Spleen (tissue), 11 donors: ENCODE measurements around the gene OOSP3. TPM values are rescaled to one million over a fixed set of nuclear protein-coding genes. Genes with fewer than 3 reads are reported as not detected.

ENCODE experiments used
- DNase-seq: peaks from one replicate; pipeline ENCODE4 v3.0.0-alpha.2; 2020
- H3K27ac ChIP-seq, 8 donors: fragments of 200-600 bp; sonication (generic) in 7 of 8; 1 replicate in 4 of 8; 2 replicates in 4 of 8; pipeline versions ENCODE4 v1.5.0 to v1.8.0; 2016 to 2021; ENCODE audit warnings: inconsistent platforms in 4 of 8, mild to moderate bottlenecking in 4 of 8, moderate library complexity in 1 of 8
- H3K27me3 ChIP-seq, 7 donors: fragments of 200-600 bp; sonication (generic) in 6 of 7; replicated peaks in 1 of 7; 1 replicate in 4 of 7; 2 replicates in 3 of 7; pipeline versions ENCODE4 v1.5.0 to v1.8.0; 2016 to 2021; ENCODE audit warnings: inconsistent platforms in 3 of 7, mild to moderate bottlenecking in 1 of 7
- H3K36me3 ChIP-seq, 6 donors: fragments of 200-600 bp; sonication (generic) in 5 of 6; 1 replicate in 4 of 6; 2 replicates in 2 of 6; pipeline versions ENCODE4 v1.5.0 to v1.8.0; 2016 to 2021; ENCODE audit warnings: inconsistent platforms in 2 of 6
- H3K4me1 ChIP-seq, 6 donors: fragments of 200-600 bp; sonication (generic) in 5 of 6; 1 replicate in 3 of 6; 2 replicates in 3 of 6; pipeline versions ENCODE4 v1.5.0 to v1.8.0; 2016 to 2021; ENCODE audit warnings: inconsistent platforms in 3 of 6
- H3K4me3 ChIP-seq, 8 donors: fragments of 200-600 bp; sonication (generic) in 7 of 8; 1 replicate in 4 of 8; 2 replicates in 4 of 8; pipeline versions ENCODE4 v1.5.0 to v1.8.0; 2016 to 2021; ENCODE audit warnings: inconsistent platforms in 4 of 8, mild to moderate bottlenecking in 4 of 8, moderate library complexity in 2 of 8
- H3K9me3 ChIP-seq, 8 donors: fragments of 200-600 bp; sonication (generic) in 7 of 8; 1 replicate in 4 of 8; 2 replicates in 4 of 8; pipeline versions ENCODE4 v1.5.0 to v1.8.0; 2016 to 2021; ENCODE audit warnings: inconsistent platforms in 4 of 8
- POLR2A ChIP-seq, 3 donors: fragments of 450-650 bp; IDR thresholded peaks; one replicate each; pipeline ENCODE4 v1.5.1; 2017; ENCODE audit warnings: antibody characterized with exemption in 3 of 3, mild to moderate bottlenecking in 1 of 3
- POLR2AphosphoS5 ChIP-seq, 3 donors: sonication (generic); formaldehyde crosslinking; IDR thresholded peaks; one replicate each; pipeline ENCODE4 v1.5.1; 2017; ENCODE audit warnings: antibody characterized with exemption in 3 of 3
- WGBS, 5 donors: extraction: QIAGEN DNeasy Blood & Tissue Kit in 3 of 5; methylation state at CpG; one replicate each; pipeline versions ENCODE4 v1.1.5 to v1.1.7; 2013 to 2018; 5-methylcytosine and 5-hydroxymethylcytosine counted together
- intact Hi-C: fragments of 100-400 bp; cut with DNase I; formaldehyde crosslinking; loops from one replicate; pipeline ENCODE4 v1.15.0; 2023; ENCODE audit warnings: low total_unique reads
- polyA plus RNA-seq, 3 donors: library from polyadenylated mRNA; stranded (reverse); fragments of 200-250 nt; gene quantifications; one replicate each; pipeline ENCODE4 v1.2.1, GENCODE V29; 2013
- total RNA-seq, 7 donors: library from RNA; depleted of rRNA in 3 of 7; stranded (reverse); fragments of >200 nt in 3 of 7; fragmentation: NEBNext Ultra II Directional in 4 of 7; extraction: Animal tissue kit (Norgen Biotek cat#: 25700) in 4 of 7; gene quantifications; one replicate each; pipeline versions ENCODE4 v1.1.0 to v1.2.1, GENCODE V29; 2016 to 2021
- TF ChIP-seq, protein P1 (sequence below), 11 experiments: fragments of 200-600 bp in 7 of 11; fragments of 450-650 bp in 4 of 11; sonication (generic) in 4 of 11; IDR thresholded peaks in 8 of 11; conservative IDR thresholded peaks in 3 of 11; 1 replicate in 7 of 11; 2 replicates in 4 of 11; pipeline versions ENCODE4 v1.4.0 to v1.8.0; 2016 to 2021; ENCODE audit warnings: antibody characterized with exemption in 11 of 11, inconsistent platforms in 4 of 11, mild to moderate bottlenecking in 1 of 11
- donor health status: healthy with polysubstance abuse.
- donor health status: DM: no; HTN: no; CAD: no; lungs with moderate emphysema.
- donor health status: DM: no; HTN: no; CAD: no.
- donor health status: Bipolar disorder and iron deficiency.
- donor health status: healthy.
- donor health status: DM: no; HTN: no; CAD: no.
- donor health status: DM: yes; HTN: yes; CAD: no.

OOSP3 gene
- total and polyA plus RNA-seq, 10 donors: not detected

DNA sequence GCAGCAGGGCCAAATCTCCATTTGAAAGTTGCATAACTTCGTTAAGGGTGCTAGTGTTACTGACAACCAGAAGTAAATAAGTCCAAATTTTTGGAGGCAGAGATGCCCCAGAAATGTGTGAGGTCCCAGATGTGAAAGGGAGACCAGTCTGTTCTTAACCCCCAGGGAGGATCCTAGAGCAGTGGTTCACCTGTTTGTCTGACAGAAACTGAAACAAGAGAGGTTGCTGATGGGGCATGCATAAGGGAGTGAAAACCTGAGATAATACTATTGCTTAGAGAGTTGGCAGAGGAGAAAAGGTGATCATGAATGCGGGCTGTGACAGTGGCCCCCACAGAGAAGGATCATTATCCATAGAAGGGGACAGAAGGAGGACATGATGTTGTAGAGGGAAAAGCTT lies 37.1 kb upstream of the OOSP3 start:
- TF ChIP-seq POLR2AphosphoS5 (IDR thresholded peaks at IDR 0.05) (no peak), POLR2A (IDR thresholded peaks at IDR 0.05) (no peak)
- TF ChIP-seq, protein P1, sequence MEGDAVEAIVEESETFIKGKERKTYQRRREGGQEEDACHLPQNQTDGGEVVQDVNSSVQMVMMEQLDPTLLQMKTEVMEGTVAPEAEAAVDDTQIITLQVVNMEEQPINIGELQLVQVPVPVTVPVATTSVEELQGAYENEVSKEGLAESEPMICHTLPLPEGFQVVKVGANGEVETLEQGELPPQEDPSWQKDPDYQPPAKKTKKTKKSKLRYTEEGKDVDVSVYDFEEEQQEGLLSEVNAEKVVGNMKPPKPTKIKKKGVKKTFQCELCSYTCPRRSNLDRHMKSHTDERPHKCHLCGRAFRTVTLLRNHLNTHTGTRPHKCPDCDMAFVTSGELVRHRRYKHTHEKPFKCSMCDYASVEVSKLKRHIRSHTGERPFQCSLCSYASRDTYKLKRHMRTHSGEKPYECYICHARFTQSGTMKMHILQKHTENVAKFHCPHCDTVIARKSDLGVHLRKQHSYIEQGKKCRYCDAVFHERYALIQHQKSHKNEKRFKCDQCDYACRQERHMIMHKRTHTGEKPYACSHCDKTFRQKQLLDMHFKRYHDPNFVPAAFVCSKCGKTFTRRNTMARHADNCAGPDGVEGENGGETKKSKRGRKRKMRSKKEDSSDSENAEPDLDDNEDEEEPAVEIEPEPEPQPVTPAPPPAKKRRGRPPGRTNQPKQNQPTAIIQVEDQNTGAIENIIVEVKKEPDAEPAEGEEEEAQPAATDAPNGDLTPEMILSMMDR (IDR thresholded peaks at IDR 0.05 in 8 of 11, conservative IDR thresholded peaks at IDR 0.05 in 3 of 11): no peak
- intact Hi-C loops: no loop called here

GRCh38 chr11:59842316-59842715 lies 36.3 kb upstream of the OOSP3 start:
- Histone ChIP-seq H3K36me3 (no peaks in the 10 kb centered on the region), H3K9me3 (no peaks in the 10 kb centered on the region)
- intact Hi-C loops: no loop called here

More for the DNA sequence above, 37.1 kb upstream of the OOSP3 start:
- Histone ChIP-seq H3K4me1 (no peaks in the 10 kb centered on the region), H3K36me3 (no peaks in the 10 kb centered on the region), H3K27ac (no peak overlapping the region), H3K27me3 (no peaks in the 10 kb centered on the region), H3K9me3 (no peaks in the 10 kb centered on the region), H3K4me3 (no peak overlapping the region)
- DNase-seq: no peak
- WGBS, 5 donors: 82 to 89% (median 84%) methylated on average over 2 of the region's 2 CpGs

GRCh38 chr11:59845399-59845798 lies 33.2 kb upstream of the OOSP3 start, which contains the start of gene CBLIF:
TSS of gene CBLIF (minus strand) at chr11:59845499. CDS start at chr11:59845453, 46 bp downstream.
- 81 to 91% (median 88%) methylated on average over 4 of the region's 4 CpGs for WGBS, 5 donors
- Histone ChIP-seq H3K9me3 (no peaks in the 10 kb centered on the region), H3K4me1 (no peaks in the 10 kb centered on the region), H3K27me3 (no peaks in the 10 kb centered on the region), H3K36me3 (no peaks in the 10 kb centered on the region), H3K4me3 (no peak within 1 kb of the TSS), H3K27ac (no peak within 1 kb of the TSS)
- TF ChIP-seq POLR2A (IDR thresholded peaks at IDR 0.05) (no peak), POLR2AphosphoS5 (IDR thresholded peaks at IDR 0.05) (no peak)
- TF ChIP-seq, protein P1 (IDR thresholded peaks at IDR 0.05 in 8 of 11, conservative IDR thresholded peaks at IDR 0.05 in 3 of 11): no peak
- DNase-seq: no peak
- intact Hi-C loops: no loop called here

More at GRCh38 chr11:59842316-59842715, 36.3 kb upstream of the OOSP3 start:
- DNase-seq: no peak
- no peak overlapping the region for H3K27ac ChIP-seq
- WGBS, 5 donors: 76 to 90% (median 81%) methylated on average over 12 of the region's 12 CpGs
- H3K4me3 ChIP-seq: no peak overlapping the region
- H3K4me1 ChIP-seq: no peaks in the 10 kb centered on the region
- no peak for TF ChIP-seq POLR2AphosphoS5 (IDR thresholded peaks at IDR 0.05)
- no peak for TF ChIP-seq POLR2A (IDR thresholded peaks at IDR 0.05)
- TF ChIP-seq, protein P1 (IDR thresholded peaks at IDR 0.05 in 8 of 11, conservative IDR thresholded peaks at IDR 0.05 in 3 of 11): no peak
- no peaks in the 10 kb centered on the region for H3K27me3 ChIP-seq

DNA sequence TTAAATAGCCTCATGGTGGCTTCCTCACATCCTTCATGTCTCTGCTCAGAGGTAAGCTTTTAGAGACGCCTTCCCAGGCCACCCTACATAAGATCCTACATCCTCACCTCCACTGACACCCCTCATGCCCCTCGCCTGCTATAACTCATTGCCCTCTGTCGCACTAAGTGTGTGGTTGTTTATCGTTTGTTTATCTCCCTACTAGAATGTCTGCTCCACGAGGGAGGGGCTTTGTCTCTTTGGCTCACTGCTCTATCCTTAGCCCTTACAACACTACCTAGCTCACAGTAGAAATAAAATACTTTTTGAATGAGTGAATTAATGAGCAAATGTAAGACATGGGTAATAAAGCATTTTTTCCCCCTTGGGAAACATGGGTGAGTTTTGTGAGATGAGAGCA lies 32.0 kb upstream of the OOSP3 start:
- whole genome bisulfite sequencing, 5 donors: 74 to 84% (median 81%) methylated on average over 5 of the region's 5 CpGs
- no peak overlapping the region for H3K4me3 ChIP-seq
- H3K9me3 ChIP-seq: no peaks in the 10 kb centered on the region
- DNase-seq: no peak
- intact Hi-C loops: no loop called here
- no peaks in the 10 kb centered on the region for H3K4me1 ChIP-seq
- H3K27ac ChIP-seq: no peak overlapping the region
- TF ChIP-seq POLR2AphosphoS5 (IDR thresholded peaks at IDR 0.05) (no peak), POLR2A (IDR thresholded peaks at IDR 0.05) (no peak)
- TF ChIP-seq, protein P1 (IDR thresholded peaks at IDR 0.05 in 8 of 11, conservative IDR thresholded peaks at IDR 0.05 in 3 of 11): no peak
- no peaks in the 10 kb centered on the region for H3K27me3 ChIP-seq
- no peaks in the 10 kb centered on the region for H3K36me3 ChIP-seq
